SK-MEL-5 (cell line): Measurements from ENCODE around the gene RALY. TPM values are rescaled to one million over a fixed set of nuclear protein-coding genes. Genes with fewer than 3 reads are reported as not detected.
A peak's percentile ranks its signal among the peaks of the same experiment; 100 is the strongest.

ENCODE experiments used
- DNase-seq: peaks from one replicate; pipeline ENCODE4 v3.0.0-alpha.2; 2016; ENCODE audit warnings: low read depth, low spot score
- in situ Hi-C: cut with HindIII; loops from 2 replicates; pipeline ENCODE4 v1.10.0; 2016; ENCODE audit warnings: low sequenced_read_pairs, high pct_unique_total_duplicates, low pct_unique_long_range_greater_than_20kb
- total RNA-seq: library from RNA; depleted of rRNA; stranded (reverse); fragments of >200 nt; shearing (Covaris generic); gene quantifications from 2 replicates; pipeline ENCODE4 v1.2.3, GENCODE V29; 2014

Gene RALY
- total RNA-seq, 1 experiment from 2014 or later, result 151 TPM

DNA sequence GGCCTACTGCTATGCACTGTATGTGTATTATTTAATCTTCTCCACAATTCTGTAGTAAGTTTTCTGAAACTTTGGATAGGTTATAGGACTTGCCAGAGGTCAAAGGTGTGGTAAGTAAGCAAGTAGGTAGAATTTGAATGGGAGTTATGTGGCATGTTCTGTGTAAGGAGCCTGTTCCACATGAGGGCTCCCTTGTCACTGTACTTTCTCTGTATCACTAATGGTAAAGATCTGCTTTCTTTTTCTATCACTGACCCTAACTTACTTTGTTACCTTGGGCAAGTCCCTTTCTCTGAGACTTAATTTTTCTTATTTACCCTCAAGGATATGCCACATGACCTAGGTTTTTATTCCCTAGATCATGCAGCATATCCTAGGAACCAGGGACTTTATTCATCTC is 68.0 kb downstream of the RALY start:
- in situ Hi-C loops, result no loop called here

GRCh38 chr20:34062570-34063482 is 69.1 kb downstream of the RALY start:
- in situ Hi-C loops, result no loop called here
- no peak for DNase-seq

More for the DNA sequence above, 68.0 kb downstream of the RALY start:
- DNase-seq, result no peak

- DNase-seq, result no peak
- in situ Hi-C loops, result no loop called here
Observed at GRCh38 chr20:34064286-34064685, 70.6 kb downstream of the RALY start.

DNA sequence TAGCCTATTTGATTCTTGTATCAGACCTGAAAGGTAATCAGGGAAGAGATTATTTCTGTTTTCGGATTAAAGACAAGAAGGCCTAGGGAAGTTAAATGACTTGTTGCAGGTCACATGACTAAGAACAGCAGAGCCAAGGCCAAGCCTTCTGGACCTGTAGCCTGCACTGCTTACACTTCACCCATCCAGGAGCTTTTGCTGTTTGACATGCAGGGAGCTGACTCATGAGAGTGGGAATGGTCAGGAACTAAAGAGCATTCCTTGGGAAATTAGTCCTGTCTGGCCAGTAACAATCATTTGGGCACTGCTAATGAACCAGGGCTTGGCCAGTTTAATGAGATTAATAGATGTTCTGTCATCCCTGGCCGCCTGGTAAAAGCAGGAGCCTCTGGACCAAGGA is 71.5 kb downstream of the RALY start:
- in situ Hi-C loops, result no loop called here
- no peak for DNase-seq

- peak; percentile 97 for DNase-seq
- in situ Hi-C loops, result no loop called here
Observed at GRCh38 chr20:34066476-34067090, 72.9 kb downstream of the RALY start.

DNA sequence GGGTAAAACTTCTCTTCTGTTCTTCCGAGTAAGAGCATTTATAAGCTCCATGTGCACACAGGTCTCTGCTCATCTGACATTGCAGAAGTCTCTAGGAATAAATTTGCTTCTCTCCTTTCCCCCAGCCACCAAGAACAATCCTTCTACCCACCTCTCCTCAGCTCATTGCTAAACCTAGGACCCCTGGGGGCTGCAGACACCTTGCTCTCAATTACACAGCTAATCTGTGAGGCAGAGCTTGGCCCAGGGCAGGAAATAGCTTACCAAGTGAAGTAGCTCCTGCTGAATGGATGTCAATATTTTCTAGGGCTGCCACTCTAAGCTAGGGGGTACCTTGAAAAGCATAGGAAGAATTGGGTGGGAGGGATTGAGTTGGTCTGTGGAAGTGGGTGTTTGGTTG is 74.3 kb downstream of the RALY start:
- in situ Hi-C loops, result no loop called here
- DNase-seq, result no peak

DNA sequence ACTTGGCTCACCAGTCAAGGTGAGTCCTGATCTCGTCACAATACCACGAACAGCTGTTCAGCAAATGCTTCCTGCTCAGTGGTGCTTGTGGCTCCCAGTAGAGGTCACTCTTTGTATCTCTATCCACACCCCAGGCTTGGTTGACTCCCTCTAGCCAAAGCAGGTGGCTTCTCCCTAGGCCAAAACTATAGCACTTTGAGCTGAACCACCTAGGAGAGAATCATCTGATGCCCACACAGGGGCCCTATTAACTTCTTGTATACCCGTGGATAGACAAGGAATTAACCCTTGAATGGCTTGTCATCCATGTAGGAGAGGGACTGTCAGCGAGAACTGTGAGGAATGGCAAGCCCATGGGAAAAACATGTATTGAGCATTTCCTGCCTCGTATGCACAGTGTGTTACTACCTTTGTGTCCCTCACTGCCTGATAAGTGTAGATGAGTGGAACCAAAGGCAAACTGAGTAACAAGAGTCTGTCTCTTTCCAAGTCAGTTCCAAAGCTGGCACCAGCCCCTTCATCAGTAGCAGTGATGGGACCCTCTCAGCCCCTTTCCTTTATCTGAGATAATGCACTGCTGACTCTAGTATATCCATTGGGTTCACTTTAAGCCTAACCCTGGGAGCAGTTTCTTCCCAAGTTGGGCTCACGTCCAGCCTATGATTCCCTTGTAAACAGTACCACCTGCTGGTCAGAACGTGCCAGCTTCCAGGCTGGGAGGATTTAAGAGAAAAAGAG is 75.8 kb downstream of the RALY start:
- peak; percentile 87 for DNase-seq
- in situ Hi-C loops, result no loop called here

DNA sequence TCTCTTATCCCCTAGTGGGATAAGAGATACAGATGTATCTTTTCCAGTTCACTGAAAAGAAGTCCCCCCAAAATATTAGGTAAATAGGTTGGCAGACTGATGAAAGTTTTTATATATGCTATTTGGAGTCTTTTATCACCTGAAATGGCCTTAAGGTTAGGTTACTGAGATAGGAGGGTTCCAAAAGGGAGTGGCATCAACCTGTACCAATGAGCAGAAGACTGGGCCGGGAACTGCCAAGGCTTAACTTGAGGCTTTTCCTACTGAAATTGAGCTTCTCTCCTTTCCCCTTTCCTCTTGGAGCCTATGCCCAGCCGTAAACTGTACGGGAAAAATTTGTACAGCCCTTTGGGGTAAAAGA is 76.3 kb downstream of the RALY start:
- DNase-seq, result no peak
- in situ Hi-C loops, result no loop called here

GRCh38 chr20:34070859-34071258 is 77.1 kb downstream of the RALY start:
- in situ Hi-C loops, result no loop called here
- no peak for DNase-seq

DNA sequence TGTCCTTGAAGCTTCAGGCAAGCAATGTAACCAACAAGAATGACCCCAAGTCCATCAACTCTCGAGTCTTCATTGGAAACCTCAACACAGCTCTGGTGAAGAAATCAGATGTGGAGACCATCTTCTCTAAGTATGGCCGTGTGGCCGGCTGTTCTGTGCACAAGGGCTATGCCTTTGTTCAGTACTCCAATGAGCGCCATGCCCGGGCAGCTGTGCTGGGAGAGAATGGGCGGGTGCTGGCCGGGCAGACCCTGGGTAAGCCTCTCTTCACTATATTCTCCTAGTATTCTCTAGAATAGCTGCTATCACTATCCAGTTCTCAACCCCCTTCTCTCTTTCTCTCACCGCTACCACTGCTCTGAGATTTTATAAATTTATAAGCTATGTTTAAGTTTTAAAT is 78.4 kb downstream of the RALY start:
- DNase-seq, result no peak
- in situ Hi-C loops, result no loop called here

DNA sequence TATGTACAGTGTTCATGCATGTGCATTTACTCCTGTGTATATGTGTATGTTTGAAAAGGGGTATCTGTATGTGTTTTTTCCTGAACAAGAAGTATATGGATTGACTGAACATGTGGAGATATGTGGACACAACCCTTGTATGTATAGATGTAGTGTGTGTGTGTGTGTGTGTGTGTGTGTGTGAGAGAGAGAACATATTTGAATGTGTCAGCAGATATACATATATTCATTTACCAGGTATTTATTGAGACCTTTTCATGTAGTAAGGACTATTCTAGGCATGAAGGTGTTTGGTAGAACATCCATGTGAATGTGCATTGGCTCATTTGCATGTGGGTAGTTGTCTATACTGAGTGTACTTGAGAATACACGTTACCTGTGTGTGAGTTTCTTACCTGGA is 79.1 kb downstream of the RALY start:
- in situ Hi-C loops, result no loop called here
- DNase-seq, result no peak

GRCh38 chr20:34074101-34074760 is 80.5 kb downstream of the RALY start:
- in situ Hi-C loops, result no loop called here
- DNase-seq, result no peak

DNA sequence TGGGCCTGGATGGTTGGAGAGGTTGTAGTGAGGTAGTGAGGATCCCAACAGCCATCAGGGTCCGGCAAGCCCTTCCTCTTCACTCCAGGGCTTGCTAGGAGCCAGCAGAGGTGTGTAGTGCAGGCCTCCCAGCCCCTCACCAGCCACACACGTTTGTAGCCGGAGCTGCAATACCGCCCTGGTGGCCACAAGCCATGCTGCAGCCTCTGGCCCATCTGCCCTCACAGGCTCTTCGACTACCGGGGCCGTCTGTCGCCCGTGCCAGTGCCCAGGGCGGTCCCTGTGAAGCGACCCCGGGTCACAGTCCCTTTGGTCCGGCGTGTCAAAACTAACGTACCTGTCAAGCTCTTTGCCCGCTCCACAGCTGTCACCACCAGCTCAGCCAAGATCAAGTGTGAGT is 81.9 kb downstream of the RALY start:
- no peak for DNase-seq
- in situ Hi-C loops, result no loop called here

DNA sequence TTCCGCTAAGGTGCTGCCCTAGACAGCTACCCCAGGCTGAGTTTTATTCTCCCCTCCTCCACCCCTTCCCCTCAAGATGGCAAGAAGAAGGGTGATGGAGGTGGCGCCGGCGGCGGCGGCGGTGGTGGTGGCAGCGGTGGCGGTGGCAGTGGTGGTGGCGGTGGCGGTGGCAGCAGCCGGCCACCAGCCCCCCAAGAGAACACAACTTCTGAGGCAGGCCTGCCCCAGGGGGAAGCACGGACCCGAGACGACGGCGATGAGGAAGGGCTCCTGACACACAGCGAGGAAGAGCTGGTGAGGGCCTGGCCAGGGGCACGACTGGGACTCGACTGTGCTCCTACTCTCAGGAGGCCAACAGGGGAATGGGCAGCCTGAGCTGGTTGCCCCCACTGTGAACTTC is 83.2 kb downstream of the RALY start:
- in situ Hi-C loops, result no loop called here
- no peak for DNase-seq

GRCh38 chr20:34078540-34078939 is 84.8 kb downstream of the RALY start:
- no peak for DNase-seq
- in situ Hi-C loops, result no loop called here

- in situ Hi-C loops, result no loop called here
- no peak for DNase-seq
Observed at GRCh38 chr20:34079818-34080217, 86.1 kb downstream of the RALY start.

DNA sequence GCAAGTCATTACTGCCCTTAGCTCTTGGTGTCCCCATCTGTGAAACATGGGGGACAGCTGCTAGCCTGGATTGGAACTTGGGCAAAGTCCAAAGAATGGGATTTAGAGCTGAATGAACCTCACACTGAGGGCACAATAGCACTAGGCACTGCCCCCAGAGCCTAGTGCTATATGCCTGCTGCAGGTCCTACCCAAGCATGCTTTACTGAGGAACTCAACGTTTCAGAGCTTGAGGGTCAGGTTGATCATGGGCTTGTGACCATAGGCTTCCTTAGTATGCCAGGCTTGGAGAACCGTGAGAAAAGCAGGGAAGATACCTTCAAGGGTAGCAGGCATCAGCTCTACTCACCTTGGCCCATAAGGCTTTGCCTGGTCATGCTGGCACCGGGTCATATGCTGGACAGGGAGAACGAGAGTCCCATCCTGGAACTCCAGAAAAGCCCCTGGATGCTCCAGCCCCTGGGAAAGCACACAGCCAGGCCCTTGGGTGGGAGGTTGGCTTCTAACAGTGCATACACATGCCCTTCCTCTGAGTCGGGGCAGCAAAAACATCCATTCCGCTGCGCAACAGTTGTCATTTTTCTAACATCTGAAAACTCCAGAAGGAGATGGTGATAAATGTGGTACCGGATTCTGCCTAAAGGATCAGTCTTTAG is 88.6 kb downstream of the RALY start:
- in situ Hi-C loops, result no loop called here
- no peak for DNase-seq

GRCh38 chr20:34083137-34083536 is 89.4 kb downstream of the RALY start:
- DNase-seq, result peak; percentile 91
- in situ Hi-C loops, result no loop called here
